GM19043 (cell line): ENCODE data around the gene LATS2.

Source experiments
- ATAC-seq: cut with Tn5 transposase; IDR thresholded peaks from one replicate; pipeline ENCODE4 v1.9.1; 2021; ENCODE audit warnings: low read depth; ENCODE audit not compliant: unreplicated experiment

LATS2 gene

GRCh38 chr13:21061029-21061763 lies at the start of gene LATS2:
Gene LATS2 (minus strand): TSS chr13:21061586. CDS start chr13:21046026, 15,560 bp downstream.
- ATAC-seq, result peak; percentile 91

GRCh38 chr13:21109168-21109567 lies 47.8 kb upstream of the LATS2 start:
- no peak for ATAC-seq

DNA sequence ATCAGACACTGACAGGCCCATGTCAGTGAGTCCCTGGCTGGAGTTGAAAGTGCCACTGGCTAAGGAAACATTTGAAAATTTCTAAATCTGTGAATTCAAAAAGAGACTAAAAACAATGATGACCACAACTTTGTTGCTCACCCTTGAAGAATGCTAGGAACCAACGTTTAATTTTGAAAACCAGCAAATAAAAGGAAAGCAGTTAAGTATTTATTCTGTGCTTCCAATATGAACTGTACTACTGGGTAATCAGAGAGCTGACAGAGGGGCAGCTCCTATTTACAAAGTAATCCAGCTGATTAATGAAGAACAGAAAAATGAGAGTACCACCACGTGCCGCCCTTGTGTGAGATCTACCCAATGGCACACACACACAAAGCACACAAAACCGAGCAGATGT lies 44.7 kb upstream of the LATS2 start:
- ATAC-seq, result no peak

DNA sequence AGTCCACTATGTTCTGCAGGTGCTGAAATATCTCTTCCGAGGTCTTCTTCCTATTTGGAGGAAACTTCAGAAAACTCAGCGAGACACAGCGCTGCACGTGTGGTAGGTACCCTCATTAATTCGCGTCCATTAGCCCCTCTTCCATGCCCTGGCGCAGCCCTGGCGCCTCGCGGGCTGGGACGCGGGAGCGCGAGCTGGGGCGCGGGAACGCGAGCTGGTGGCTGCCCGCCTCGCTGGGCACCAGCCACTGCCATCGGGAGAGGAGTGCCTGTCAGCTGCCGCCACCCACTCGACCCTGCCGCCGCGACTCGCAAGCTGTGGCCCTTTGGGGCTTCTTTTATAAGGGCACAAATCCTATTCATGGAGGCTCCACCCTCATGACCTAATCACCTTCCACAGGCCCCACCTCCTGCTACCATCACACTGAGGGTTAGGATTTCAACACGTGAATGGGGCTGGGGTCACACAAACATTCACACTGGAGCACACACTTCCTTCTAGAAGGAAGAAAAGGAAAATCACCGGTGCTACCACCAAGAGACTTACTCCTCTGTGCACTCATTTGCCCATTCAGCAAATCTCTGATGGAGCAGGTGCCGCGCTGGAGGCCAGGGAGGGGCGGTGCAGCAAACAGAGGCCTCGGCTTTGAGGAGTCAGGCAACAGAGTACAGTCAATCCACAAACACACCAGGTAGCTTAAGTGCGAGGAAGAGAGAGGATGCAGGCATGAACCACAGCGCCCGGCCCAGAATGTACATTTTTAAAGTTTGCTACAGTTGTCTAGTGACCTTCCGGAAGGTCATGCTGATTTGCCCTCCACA lies 43.0 kb upstream of the LATS2 start:
- ATAC-seq, result no peak

DNA sequence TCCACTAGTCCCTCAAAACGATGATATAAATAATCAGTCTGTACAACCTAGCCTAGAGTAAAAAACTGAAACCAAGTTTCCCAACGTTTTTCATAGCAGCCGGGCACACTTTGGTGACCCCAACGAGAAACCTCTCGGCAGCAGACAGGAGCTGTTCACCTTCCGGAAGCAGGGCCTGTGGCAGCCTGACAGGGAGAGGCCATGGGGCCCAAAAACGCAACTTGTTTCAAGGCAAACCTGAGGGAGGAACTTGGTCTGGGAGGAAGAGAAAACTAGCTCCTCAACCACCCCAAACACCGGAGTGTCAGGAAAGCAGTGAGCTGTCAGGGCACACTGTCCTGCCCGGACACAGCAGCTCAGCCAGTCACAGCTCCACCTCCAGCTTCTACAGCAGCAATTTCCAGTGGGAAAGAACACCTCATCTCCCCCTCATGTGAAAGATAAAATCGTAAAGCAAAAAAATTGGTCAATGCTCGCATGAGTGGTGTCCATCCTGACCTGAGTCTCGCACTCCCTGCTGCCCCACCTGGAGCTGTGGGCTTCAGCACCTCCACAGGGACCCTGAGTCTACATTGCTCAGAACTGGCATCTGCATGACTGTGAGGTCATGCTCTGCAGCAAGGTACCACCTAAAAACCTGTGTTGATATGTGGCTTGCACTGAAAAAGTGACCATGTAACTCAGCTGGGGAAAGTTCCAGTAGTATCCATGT lies 40.6 kb upstream of the LATS2 start:
- ATAC-seq, result no peak

DNA sequence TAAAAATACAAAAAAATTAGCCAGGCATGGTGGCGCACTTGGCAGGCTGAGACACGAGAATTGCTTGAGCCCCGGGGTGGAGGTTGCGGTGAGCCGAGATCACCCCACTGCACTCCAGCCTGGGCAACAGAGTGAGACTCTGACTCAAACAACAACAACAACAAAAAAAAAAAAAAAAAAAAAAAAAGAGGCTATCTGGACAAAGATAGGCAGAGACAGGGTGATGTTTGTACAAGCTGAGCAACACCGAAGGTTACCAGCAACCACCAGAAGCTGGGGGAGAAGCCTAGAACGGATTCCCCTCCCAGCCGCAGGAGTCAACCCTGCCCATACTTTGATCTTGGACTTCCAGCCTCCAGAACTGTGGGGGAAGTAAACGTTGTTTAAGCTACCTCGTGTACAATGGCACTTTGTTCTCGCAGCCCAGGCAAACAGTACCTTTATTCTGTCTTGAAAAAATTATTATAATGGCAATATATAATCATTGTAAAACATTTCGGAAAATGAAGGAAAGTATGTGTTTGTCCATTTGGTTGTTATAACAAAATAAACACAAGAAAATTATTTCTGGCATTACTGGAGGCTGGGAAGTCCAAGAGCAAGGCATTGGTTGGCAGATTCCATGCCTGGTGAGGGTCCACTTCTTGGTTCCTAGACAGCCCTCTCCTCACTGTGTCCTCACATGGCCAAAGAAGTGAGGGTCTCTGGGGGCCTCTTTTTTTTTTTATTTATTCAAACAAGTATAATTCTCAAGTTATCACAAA lies 39.8 kb upstream of the LATS2 start:
- no peak for ATAC-seq

DNA sequence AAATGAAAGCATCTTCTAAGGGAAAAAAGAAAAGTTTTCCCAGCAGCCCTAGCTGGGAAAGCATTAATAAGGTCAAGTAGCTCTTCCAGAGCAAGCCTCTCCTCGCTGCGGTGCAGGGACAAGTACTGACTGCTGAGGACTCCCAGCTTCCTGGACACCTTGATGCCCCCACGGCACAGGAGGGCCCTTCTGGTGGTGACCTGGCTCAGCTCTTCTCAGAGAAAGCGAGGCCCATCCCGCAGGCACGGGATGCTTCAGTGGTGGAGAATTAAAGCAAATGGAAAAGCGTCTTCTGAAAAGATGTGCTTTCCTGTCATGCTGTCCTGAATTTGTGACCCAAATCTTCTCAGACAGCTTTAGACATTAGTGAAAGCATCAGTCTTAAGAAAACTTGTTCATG lies 38.8 kb upstream of the LATS2 start:
- ATAC-seq, result no peak

- no peak for ATAC-seq
Measured at GRCh38 chr13:21095311-21095710, 33.9 kb upstream of the LATS2 start.

DNA sequence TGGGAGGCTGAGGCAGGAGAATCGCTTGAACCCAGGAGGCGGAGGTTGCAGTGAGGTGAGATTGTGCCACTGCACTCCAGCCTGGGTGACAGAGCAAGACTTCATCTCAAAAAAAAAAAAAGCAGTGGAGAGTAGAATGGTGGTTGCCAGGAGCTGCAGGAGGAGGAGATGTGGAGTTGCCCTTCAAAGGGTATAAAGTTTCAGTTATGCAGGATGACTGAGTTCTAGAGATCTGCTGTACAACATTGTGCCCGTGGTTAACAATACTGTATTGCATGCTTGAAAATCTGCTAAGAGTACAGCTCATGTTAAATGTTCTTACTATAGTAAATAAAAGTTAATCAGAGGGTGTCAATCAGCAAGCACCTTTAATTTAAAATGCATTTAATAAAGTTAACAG lies 28.4 kb upstream of the LATS2 start:
- no peak for ATAC-seq

- ATAC-seq, result no peak
Measured at GRCh38 chr13:21088534-21088933, 27.1 kb upstream of the LATS2 start.

- no peak for ATAC-seq
Measured at GRCh38 chr13:21086929-21087328, 25.5 kb upstream of the LATS2 start.

- no peak for ATAC-seq
Measured at GRCh38 chr13:21081926-21082325, 20.5 kb upstream of the LATS2 start.

DNA sequence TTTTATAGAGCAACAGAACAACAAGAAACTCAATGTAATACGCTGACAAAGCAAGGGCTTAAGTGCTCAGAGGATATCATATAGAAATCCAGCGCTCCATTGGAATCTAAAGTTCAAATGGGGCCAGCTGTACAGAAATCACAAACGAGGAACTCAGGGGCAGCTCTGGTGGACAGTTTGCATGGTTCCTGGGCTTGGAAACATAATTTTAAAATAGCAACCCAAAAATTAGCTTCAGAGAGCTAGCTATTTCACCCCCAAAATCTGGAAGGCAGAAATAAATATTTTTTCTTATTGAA lies 19.2 kb upstream of the LATS2 start:
- ATAC-seq, result no peak

DNA sequence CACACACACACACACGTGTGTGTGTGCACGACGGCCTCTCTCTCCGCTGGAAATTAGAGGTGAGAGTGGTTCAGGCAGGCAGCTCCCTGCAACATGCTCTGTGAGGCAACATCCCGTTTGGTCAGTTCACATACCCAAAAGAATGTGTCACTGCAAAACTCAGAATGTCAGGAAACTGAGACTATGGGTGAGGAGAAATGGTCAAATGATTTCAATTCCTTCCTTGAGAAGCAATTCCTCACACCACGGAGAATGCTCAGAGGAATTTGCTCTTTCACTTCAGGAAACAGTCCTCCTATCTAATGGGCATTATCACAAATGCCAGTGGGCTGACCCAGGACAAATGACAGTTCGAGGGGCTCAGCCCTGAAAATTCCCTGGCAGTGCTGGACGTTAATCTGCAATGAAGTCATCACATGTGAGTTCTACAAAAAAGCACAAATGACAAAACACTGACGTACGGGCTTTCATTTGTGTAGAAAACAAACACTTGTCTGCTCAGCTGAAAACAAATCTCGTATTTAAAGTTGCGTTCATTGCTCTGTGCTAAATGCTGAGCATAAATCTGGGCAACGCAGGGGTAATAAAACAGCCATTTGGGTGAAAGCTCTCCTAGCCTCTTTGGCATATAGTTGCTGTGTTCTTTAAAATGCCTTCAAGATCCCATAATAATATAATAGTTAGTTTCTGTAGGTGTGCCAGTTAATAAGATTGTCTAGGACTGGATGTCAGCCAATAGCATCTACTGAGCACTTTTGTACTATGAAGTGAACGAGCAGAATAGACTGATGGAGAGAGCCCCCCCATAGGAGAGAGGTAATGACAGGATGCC lies 18.6 kb upstream of the LATS2 start:
- no peak for ATAC-seq

GRCh38 chr13:21079221-21079620 lies 17.8 kb upstream of the LATS2 start:
- ATAC-seq, result no peak

- no peak for ATAC-seq
Measured at GRCh38 chr13:21078501-21078900, 17.1 kb upstream of the LATS2 start.

DNA sequence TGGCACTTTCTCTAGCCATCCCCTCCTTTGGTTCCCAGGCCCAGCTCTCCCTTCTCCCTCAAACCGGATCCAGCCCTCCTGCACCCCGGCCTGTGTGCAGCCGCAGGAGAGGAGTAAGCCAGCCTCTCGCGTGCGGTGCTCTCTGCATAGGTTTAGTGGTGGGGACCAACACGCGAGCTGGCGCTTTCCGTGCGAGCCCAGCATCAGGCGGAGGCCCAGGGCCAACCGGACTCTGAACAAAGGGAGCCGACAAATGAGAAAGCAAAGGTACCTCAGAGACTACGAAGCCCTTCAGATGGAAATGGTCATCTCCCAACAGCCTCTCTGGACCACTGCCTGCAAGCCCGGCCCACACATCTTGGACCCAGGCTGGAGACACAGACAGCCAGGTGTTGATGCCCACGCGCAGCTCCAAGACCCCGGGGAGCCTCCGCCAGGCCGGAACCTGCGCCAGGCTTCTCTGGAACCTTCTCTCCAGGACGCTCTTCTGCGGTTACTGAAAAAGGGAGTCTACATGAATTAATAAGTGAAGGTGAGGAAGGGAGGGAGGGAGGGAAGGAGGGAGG lies 16.5 kb upstream of the LATS2 start:
- no peak for ATAC-seq

DNA sequence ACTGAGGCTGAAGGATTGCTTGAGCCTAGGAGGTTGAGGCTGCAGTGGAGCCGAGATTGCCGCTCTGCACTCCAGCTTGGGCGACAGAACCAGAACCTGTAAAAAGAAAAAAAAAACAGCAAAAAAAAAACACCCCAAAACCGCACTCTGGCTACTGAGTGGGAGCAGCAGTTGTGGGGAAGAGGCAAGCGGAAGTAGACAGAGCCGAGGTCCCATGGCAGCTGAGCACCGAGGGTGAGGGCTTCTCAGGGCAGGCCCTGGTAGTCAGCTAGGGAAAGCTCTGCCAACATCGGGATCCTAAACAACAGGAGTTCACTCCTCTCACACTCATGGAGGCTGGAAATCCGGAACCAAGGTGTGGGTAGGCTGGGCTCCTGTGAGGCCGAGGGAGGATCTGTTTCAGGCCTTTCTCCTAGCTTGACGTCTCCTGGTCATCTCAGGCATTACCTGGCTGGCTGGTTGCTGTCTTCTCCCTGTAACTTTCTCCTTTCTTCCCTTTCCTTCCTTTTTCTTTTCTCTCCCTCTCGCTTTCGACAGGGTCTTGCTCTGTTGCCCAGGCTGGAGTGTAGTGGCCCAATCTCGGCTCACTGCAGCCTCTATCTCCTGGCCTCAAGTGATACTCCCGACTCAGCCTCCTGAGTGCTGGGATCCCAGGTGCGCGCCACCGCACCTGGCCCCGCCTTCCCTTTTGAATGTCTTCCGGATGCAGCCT lies 15.8 kb upstream of the LATS2 start:
- no peak for ATAC-seq

DNA sequence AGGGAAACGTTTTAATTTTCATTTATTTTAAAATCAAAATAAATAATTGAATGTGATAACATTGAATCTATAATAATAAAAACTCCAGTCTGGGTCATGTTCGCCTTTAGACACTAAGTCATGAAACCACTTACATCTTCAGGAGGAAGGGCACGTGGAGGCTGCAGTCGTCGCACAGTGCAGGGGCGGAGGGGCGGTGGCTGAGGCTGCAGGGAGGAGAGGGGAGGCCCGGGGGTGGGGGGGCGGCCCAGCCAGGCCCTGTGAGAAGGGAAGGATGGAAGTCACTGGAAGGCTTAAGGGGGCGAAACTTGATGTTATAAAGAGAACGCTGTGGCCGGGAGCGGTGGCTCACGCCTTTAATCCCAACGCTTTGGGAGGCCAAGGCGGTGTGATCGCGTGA lies 14.9 kb upstream of the LATS2 start:
- no peak for ATAC-seq
